GM21717 (cell line): ENCODE results near the gene TTLL11.
"Not testable (repeated sequence)": the region's sequence is repeated elsewhere in the genome, so short reads cannot be mapped to it uniquely, and the experiment has no call there.

ENCODE experiments used
- ATAC-seq: cut with Tn5 transposase; IDR thresholded peaks from one replicate; pipeline ENCODE4 v1.9.1; 2021; ENCODE audit warnings: mild to moderate bottlenecking, moderate library complexity; ENCODE audit not compliant: unreplicated experiment

The TTLL11 gene

DNA sequence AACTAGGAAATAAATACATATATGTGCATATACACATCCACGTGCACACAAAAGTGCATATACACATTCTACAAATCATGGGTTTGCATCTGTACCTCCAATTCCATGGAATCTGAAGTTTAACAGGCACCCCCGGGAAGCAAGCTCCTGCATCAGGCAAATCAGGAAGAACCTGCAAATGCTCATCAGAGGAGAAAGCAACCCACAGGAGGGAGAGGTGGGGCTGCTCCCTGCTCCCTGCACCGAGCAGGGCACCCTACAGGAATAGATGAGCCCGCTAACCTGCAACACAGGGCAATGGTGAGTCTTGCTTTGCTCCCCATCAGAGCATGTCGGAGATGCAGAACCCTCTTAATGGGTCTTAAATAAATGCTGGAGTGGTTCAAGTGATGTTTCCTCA lies 290.4 kb downstream of the TTLL11 start:
- ATAC-seq, result no peak

DNA sequence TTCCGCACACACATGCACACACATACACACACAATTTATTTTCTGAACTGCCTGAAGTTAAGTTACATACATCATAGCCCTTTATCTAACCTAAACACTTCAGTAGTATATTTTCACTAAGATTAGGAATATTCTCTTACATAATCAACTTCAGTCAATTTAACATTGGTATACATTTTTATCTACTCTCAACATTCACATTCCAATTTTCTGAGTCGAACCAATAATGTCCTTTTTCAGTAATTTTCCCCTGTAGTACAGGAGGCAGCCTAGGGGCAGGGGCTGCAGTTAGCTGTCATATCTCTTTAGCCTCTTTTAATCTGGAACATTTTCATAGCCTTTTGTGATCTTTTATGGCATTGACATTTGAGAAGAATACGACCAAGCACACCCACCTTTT lies 291.5 kb downstream of the TTLL11 start:
- ATAC-seq, result no peak

DNA sequence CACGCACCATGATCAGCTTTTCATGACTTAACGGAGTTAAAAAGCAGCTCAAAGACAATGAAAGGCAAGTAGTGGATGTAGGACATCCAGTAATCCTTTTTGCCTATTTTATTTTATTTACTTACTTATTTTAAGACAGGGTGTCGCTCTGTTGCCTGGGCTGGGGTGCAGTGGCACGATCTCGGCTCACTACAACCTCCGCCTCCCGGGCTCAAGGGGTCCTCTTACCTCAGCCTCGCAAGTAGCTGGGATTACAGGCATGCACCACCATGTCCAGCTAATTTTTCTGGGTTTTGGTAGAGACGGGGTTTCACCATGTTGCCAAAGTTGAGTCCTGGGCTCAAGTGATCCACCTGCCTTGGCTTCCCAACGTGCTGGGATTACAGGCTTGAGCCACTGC lies 292.7 kb downstream of the TTLL11 start:
- ATAC-seq, result no peak

DNA sequence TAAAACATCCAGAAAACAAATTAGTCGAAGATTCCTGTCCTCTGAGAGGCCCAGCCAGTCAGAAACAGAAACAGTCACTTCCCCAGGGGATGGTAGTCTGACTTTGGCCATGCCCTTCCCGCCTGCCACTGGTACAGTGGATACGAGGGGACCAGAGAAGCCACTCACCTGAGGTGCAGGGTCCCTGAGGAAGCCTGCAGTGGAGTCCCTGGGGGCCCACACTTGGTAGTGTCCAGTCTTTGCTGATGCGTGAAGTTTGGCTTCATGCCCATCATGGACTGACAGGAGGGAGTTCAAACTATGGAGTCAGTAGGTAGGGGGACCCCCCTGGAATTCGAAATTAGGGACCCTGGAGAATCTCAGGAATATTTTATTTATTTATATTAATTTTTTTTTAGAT lies 294.2 kb downstream of the TTLL11 start:
- ATAC-seq, result no peak

DNA sequence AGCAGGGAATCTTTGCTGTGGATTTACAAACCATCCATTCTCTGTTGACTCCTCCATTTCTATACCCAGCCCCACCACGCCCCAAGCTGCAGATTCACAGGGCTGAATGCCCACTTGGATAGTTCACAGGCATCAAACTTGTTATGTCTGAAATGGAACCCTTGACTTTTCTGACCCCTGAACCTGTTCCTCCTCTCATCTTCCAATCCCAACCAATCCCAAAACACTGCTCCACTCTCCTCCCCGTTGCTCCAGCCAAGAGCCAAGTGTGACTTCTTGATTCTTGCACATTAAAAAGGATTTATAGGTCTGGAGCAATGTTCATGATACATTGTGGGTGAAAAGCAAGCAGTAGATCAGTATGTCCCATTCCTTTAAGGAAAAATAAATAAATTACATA lies 296.0 kb downstream of the TTLL11 start:
- ATAC-seq, result no peak

DNA sequence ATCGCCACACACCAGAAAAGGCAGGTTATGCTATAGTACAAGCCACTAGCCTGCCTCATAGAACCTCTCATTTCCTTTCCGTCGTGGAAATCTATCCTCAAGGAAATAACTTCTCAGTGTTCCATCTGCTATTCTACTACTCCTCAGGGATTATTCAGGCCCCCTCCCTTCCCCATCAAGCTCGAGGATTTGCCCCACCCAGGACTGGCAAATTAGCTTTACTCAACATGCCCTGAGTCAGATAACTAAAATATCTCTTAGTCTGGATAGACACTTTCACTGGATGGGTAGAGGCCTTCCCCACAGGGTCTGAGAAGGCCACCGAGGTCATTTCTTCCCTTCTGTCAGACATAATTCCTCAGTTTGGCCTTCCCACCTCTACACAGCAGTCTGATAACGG lies 298.8 kb downstream of the TTLL11 start:
- not testable (repeated sequence) for ATAC-seq

DNA sequence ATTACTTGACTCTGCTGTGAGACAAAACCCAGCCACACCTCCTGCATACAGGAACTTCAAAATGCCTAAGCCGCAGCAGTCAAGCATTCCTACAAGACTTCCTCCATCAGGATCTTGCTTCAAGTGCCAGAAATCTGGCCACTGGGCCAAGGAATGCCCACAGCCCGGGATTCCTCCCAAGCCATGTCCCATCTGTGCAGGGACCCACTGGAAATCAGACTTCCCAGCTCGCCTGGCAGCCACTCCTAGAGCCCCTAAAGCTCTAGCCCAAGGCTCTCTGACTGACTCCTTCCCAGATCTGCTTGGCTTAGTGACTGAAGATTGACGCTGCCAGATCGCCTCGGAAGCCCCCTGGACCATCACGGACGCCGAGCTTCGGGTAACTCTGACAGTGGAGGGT lies 300.6 kb downstream of the TTLL11 start:
- not testable (repeated sequence) for ATAC-seq

DNA sequence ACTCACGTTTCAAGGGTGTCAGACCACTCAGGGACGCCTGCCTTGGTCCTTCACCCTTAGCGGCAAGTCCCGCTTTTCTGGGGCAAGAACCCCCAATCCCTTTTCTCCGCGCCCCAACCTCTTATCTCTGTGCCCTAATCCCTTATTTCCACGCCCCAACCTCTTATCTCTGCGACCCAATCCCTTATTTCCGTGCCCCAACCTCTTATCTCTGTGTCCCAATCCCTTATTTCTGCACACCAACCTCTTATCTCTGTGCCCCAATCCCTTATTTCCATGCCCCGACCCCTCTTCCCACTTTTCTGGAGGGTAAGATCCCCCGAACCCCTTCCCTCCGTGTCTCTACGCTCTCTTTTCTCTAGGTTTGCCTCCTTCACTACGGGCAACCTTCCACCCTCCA lies 302.3 kb downstream of the TTLL11 start:
- ATAC-seq, result no peak

DNA sequence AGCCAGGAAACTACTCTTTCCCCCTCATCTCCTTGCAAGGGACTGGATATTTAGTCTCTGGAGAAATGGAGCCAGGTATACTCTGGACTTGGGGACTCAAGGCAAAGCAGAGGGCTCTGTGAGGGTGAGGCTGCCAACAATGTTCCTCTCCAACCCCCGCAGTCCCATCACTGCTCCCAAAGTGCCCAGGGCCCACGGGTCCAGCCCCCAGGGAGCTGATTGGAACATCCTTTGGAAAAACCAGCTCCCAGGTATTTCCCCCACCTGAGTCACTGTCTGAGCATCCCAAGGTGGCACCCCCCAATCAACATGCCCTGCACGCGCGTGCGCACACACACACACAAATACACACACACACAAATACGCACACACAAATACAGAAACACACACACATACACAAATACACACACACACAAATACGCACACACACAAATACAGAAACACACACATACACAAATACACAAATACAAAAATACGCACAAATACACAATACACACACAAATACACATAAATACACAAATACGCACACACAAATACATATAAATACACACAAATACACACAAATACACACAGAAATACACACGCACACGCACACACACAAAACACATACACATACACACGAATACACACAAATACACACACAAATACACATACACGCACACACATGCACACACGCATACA lies 304.3 kb downstream of the TTLL11 start:
- ATAC-seq, result no peak

DNA sequence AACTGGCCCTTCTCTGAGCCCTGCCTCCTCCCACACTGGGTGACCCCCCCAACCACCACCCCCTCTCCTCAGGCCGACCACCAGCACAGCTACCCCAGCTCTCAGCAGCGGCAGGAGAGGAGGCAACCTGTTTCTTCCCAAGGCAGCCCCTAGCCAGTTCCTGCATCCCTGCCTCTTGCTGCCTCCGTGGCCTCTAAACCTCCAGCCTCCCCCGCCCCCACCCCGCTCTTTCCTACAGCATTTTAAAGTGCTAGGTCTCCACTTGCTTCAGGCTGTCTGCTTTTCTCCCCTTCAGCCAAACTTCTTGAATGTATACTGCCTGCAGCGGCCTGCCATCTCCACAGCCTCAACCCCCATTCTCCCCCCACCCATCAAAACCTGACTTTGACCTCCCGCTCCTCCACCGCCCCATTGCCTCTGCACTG lies 306.1 kb downstream of the TTLL11 start:
- ATAC-seq, result no peak

DNA sequence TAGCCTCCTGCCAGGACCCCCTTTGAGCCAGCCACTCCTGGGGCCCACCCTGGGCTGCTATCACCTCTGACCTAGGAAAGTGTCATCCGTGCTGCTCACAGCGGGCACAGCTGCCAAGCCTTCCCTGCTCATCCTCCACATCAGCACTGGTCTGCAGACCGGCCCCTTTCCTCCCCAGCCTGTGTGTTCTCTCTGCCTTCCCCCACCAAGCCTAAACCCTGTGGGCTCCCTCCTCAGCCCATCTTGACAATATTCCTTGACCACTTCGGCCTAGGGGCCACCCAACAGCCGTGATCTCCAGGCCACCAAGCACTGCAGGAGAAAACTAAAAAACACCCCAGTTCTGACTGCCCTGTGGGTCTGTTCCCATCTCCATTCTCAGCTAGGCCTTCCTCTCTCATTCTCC lies 306.6 kb downstream of the TTLL11 start:
- ATAC-seq, result no peak

DNA sequence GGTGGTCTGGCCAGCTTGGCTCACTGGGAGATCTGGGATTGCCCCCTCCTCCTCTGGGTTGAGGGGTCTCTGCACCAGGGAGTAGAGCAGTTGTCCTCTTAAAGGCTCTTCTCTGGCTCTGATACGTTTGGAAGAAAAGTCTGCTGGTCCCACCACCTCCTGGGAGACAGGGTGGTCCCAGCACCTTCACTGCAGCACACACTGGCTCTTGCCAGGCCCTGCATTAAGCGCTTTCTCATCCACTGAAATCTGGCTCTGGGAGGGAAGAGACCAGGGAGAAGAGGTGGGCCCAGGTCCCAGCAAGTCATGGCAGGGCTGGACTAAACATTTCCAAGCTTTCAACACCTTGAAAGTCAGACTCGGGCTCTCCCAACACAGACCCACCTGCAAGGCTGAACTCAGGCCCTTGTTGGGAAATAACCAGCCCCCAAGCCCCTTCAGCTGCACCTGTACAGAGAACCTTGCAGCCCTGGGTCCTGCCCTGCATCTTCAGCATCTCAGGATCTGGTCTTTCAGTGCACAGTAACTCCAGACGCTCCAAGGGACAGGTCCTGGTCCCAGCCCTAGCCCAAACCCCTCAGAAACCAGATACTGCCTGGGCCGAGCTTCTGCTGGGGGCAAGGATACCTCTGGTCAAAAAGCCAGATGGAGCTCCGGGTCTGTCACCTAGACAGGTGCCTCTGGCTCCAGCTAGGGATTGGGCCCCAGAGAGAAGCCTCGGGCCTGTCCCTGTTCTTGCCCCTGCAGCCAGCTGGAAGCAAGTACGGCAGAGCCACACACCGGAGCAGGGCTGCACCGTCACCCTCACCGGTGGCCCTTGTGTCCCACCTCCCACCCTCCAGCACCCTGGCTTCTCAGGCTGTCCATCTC lies 307.2 kb downstream of the TTLL11 start:
- no peak for ATAC-seq

DNA sequence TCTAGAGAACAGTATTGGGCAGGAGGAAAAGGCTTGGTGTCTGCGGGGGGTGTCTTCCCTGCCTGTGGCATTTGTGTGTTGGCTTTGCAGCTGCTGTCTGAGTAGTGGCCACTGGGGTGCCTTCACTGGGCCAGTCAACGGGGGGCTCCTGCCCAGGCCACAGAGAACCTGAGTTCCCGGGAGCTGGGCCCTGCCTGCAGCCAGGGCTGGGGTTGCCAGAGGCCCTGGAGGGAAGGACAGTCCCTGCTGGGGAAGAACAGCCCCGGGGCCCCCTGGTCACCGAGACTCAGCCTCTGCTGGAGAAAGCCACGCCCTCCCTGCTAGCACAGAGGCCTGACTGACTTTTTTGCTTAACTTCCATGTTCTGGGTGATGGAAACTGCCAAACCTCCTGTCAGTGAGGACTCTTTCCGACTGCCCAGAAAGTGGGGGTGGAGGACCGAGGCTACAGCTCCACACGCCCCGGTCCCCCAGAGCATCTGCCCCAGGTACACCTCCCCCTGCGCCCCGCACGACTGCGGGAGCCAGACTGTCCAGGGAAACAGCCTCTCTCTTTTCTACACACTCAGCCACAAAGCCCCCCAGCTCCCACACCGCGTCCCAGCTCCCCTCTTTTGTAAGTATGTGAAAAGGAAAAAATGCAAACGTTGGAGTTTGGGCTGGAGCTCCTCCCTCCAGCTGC lies 308.2 kb downstream of the TTLL11 start:
- no peak for ATAC-seq

DNA sequence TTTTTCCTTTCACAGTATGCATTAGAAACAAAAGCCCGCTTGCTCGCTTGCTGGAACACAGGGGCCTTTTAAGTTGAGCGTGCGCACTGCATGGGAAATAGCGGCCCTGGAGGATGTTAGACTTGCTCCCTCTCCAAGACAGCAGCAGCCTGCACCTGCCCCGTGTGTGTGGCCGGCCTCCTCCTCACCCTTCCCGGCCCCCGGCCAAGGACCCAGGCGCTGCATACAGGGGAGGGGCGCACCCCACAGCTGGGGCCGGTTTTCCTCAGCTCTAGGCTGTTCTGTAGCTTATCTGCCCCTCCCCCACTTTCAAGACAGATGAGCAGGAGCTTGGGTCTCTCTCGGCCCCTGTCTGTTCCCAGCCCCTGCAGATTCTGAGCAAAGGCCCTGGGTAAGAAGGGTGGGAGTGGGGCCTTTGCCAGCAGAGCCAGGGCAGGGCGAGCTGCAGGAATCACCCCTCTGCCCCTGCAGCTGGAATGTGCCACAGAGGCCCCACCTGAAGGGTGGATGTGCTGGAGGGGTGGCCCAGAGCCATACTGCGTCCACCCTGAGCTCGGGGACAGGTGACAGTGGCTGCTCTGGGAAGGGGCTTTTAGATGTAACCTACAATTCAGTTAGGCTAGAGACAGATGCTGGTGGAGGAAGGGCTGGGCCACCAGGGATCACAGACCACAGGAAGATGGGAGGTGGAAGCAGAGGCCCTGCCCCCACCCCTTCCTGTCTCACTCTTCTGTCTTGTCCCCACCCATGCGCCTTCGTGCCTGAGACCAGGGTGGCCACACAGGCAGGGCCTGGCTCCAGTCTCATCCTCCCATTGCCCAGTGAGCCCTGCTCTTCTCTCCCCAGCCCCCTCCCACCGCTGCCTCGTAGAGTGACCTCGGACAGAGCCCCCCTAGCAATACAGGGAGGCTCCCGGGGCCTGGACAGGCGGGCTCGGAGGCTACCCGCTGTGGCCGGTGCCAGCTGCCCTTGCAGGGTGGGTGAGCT lies 309.3 kb downstream of the TTLL11 start:
- no peak for ATAC-seq

DNA sequence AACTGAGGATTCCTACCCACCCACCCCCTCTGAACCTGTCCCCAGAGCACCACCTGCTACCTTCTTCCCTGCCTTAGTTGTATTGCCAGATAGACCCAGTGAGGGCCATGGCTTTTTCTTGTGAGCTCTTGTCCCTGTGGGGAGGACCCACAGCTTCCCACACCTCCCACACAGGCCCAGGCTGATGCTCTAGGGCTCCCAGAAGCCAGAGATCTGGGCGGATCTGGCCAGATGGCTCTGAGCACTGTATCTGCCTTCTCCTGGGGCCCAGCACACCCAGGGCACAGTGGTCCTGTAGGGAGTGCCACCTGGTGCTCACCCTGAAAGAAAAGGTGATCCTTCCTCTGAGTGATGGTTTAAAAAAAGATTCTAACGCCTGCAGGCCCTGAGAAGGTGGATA lies 310.0 kb downstream of the TTLL11 start:
- ATAC-seq, result no peak

DNA sequence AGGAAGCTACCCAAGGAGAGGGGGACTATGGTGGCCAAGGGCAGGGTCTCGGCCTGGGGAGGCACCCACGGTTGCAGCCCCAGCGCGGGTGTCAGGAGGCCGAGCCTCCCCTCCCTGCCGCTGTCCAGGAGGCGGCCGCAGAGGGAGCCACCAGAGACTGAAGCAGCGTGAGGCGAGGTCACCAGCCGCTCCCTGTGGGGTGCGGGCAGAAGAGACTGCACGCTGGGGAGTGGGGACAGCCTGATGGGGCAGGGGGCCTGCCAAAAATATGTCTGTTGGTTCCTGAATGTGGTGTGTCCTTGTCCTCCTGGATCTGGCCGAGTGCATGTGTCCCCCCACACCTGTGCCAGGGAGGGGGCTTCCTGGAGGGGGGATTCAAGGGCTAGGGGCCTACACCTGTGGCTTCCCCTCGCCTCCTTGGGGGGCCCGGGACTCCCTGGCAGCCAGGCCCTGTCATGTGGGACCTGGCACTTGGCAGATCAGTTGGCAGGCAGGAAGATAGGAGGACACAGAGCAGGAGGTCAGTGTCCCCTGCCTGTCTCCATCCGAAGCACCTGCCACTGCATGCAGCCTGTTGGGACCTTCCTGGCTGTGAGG lies 310.5 kb downstream of the TTLL11 start:
- no peak for ATAC-seq

DNA sequence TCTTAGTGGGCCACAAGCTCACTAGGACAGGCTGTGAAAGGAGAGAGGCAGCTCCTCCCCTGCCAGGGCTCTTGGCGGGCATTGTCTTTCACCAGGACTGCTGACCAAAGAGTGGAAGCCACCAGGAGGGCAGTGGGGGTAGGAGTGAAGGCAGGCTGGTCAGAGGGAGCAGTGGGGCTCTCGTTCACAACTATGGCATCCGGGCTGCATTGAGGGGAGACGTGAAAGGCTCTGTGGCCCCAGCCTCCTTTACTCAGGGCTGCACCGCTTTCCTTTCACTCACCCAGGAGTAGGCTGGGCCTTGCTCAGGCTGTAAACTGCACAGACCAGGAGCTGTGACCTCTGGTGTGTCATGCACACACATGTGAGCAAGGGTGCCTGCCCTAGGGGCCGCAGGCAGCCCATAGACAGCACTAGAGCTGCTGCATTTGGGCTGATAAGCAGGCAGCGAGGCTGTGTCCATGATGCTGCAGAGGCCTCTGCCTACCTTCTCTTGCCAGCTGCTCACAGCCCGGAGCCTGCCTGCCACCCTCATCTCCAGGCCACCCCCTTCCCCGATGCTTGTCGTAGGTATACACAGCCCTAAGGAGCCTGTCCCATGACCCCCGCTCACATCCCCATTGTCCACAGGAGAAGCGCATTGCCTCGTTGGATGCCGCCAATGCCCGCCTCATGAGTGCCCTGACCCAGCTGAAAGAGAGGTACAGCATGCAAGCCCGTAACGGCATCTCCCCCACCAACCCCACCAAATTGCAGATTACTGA lies 311.2 kb downstream of the TTLL11 start:
- no peak for ATAC-seq

DNA sequence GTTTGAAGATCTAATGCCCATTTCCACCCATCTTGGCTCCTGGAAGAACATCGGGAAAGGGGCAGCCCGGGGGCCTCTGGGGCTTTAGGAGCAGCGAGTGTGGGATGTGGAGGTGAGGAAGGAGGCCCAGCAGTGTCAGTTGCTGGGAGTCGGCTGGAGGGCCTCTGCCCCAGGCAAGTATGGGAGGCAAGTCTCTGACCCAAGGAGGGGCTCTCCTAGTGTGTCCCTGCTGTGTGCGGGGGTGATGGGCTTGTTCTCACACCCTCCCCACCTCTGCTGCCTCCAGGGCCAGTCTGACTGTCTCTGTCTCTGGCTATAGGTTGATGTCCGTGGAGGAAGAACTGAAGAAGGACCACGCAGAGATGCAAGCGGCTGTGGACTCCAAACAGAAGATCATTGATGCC lies 312.0 kb downstream of the TTLL11 start:
- no peak for ATAC-seq
